Effector memory CD4-positive, alpha-beta T cell (primary cell): ENCODE measurements around the gene PDCD5.
A peak's percentile ranks its signal among the peaks of the same experiment; 100 is the strongest.
"Not testable (repeated sequence)": the region's sequence is repeated elsewhere in the genome, so short reads cannot be mapped to it uniquely, and the experiment has no call there.

Experiments
- DNase-seq, 3 donors: peaks; one replicate each; pipeline ENCODE4 v3.0.0-alpha.2; 2020
- H3K27ac ChIP-seq: 2 replicates; pipeline ENCODE4 v1.7.0; 2013; ENCODE audit warnings: mild to moderate bottlenecking, low read length, moderate library complexity; ENCODE audit not compliant: insufficient read depth, poor library complexity, severe bottlenecking
- H3K27me3 ChIP-seq: replicated peaks from 2 replicates; pipeline ENCODE4 v1.7.0; 2013; ENCODE audit warnings: mild to moderate bottlenecking, low read length; ENCODE audit not compliant: insufficient read depth, control insufficient read depth, poor library complexity, severe bottlenecking
- H3K36me3 ChIP-seq: 2 replicates; pipeline ENCODE4 v1.7.0; 2013; ENCODE audit warnings: mild to moderate bottlenecking, low read length, moderate library complexity; ENCODE audit not compliant: control insufficient read depth, insufficient read depth
- H3K4me1 ChIP-seq: 2 replicates; pipeline ENCODE4 v1.7.0; 2013; ENCODE audit warnings: low read length, mild to moderate bottlenecking; ENCODE audit not compliant: control insufficient read depth, insufficient read depth, poor library complexity, severe bottlenecking
- H3K4me3 ChIP-seq: 2 replicates; pipeline ENCODE4 v1.7.0; 2013; ENCODE audit warnings: low read length, low read depth, mild to moderate bottlenecking; ENCODE audit not compliant: insufficient read depth, poor library complexity, severe bottlenecking
- H3K9me3 ChIP-seq: 2 replicates; pipeline ENCODE4 v1.7.0; 2013; ENCODE audit warnings: mild to moderate bottlenecking, low read length, moderate library complexity; ENCODE audit not compliant: control insufficient read depth

The PDCD5 gene

DNA sequence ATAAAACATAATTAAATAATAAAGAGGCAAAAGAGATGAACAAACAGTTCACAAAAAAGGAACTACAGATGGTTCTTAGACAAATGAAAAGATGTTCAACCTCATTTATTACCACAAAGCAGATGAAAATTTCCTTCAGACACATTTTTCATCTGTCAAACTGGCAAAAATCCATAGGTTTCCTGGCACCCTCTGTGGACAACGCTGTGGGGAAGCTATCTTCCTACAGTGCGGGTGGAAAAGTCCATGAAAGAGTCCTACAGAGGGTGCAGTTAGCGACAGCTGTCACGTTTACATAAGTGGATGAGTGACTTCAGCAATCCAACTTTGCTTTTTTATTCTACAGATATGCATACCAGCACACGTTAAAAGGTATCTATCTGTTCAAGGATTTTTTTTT is 30.3 kb upstream of the PDCD5 start:
- no peak for DNase-seq
- Histone ChIP-seq H3K4me3 (no peak overlapping the region), H3K27ac (no peak overlapping the region), H3K4me1 (no peaks in the 10 kb centered on the region), H3K9me3 (no peaks in the 10 kb centered on the region), H3K27me3 (no peaks in the 10 kb centered on the region), H3K36me3 (no peaks in the 10 kb centered on the region)

GRCh38 chr19:32555786-32556185 is 25.2 kb upstream of the PDCD5 start:
- Histone ChIP-seq H3K27me3 (no peaks in the 10 kb centered on the region), H3K27ac (no peak overlapping the region)
- DNase-seq = no peak

GRCh38 chr19:32558607-32559228 is 22.3 kb upstream of the PDCD5 start:
- H3K4me1 ChIP-seq = no peaks in the 10 kb centered on the region

More at GRCh38 chr19:32555786-32556185, 25.2 kb upstream of the PDCD5 start:
- Histone ChIP-seq H3K4me3 (no peak overlapping the region), H3K36me3 (no peaks in the 10 kb centered on the region), H3K4me1 (no peaks in the 10 kb centered on the region), H3K9me3 (no peaks in the 10 kb centered on the region)

GRCh38 chr19:32563761-32564160 is 17.2 kb upstream of the PDCD5 start:
- no peaks in the 10 kb centered on the region for H3K36me3 ChIP-seq

More at GRCh38 chr19:32558607-32559228, 22.3 kb upstream of the PDCD5 start:
- DNase-seq = no peak
- Histone ChIP-seq H3K4me3 (no peak overlapping the region), H3K27ac (no peak overlapping the region), H3K9me3 (no peaks in the 10 kb centered on the region), H3K27me3 (no peaks in the 10 kb centered on the region), H3K36me3 (no peaks in the 10 kb centered on the region)

DNA sequence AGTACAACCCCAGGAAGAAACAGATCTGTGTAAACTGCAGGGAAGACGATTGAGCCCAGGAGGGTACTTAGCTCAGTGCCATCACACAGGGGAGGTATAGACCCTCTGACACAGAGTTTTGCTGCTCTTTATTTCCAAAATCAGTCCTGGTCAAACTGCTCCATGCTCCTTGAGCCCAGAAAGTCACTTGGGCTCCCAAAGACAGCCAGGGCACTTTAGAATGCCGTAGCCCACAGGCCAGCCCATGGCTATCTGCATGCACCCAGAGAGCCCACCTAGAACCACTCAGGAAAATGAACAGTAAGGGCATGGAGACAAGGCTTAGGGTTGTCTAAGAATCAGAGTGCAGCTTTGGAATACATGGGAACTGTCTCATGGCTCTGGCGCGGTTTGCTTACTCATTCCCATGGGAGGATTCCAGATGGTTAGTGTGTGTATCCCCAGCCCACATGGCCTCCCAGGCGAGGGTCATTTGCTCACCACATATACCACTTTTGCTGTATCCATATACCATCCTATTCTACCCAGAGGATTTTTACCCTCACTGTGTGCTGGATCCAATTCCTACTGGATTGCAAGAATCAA is 14.7 kb upstream of the PDCD5 start:
- Histone ChIP-seq H3K4me3 (no peak overlapping the region), H3K27me3 (peaks cover 3% of the 10 kb centered on the region), H3K27ac (no peak overlapping the region), H3K36me3 (no peaks in the 10 kb centered on the region), H3K9me3 (no peaks in the 10 kb centered on the region), H3K4me1 (no peaks in the 10 kb centered on the region)
- no peak for DNase-seq

More at GRCh38 chr19:32563761-32564160, 17.2 kb upstream of the PDCD5 start:
- Histone ChIP-seq H3K27ac (no peak overlapping the region), H3K9me3 (no peaks in the 10 kb centered on the region), H3K4me1 (no peaks in the 10 kb centered on the region), H3K27me3 (peaks cover 3% of the 10 kb centered on the region), H3K4me3 (no peak overlapping the region)
- DNase-seq = no peak

- Histone ChIP-seq H3K27ac (no peak overlapping the region), H3K36me3 (no peaks in the 10 kb centered on the region), H3K4me1 (no peaks in the 10 kb centered on the region), H3K9me3 (no peaks in the 10 kb centered on the region), H3K4me3 (no peak overlapping the region), H3K27me3 (peaks cover 3% of the 10 kb centered on the region)
- DNase-seq = no peak
Observed at GRCh38 chr19:32567486-32567885, 13.5 kb upstream of the PDCD5 start.

- Histone ChIP-seq H3K27me3 (peaks cover 3% of the 10 kb centered on the region), H3K4me3 (no peak overlapping the region), H3K4me1 (peaks cover 2% of the 10 kb centered on the region), H3K27ac (no peak overlapping the region), H3K9me3 (no peaks in the 10 kb centered on the region), H3K36me3 (no peaks in the 10 kb centered on the region)
- peak; percentile 23 to 29 (median 26) for DNase-seq
Observed at GRCh38 chr19:32570081-32570785, 10.8 kb upstream of the PDCD5 start.

DNA sequence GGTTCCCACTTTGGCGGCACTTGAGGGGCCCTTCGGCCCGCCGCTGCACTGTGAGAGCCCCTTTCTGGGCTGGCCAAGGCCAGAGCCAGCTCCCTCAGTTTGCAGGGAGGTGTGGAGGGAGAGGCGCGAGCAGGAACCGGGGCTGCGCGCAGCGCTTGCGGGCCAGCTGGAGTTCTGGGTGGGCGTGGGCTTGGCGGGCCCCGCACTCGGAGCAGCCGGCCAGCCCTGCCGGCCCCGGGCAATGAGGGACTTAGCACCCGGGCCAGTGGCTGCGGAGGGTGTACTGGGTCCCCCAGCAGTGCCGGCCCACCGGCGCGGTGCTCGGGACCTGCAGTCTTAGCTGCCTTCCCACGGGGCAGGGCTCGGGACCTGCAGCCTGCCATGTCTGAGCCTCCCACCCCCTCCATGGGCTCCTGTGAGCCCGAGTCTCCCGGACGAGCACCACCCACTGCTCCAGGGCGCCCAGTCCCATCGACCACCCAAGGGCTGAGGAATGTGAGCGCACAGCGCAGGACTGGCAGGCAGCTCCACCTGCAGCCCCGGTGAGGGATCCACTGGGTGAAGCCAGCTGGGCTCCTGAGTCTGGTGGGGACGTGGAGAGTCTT is 9.4 kb upstream of the PDCD5 start:
- not testable (repeated sequence) for H3K36me3 ChIP-seq, H3K4me3 ChIP-seq, H3K9me3 ChIP-seq, H3K4me1 ChIP-seq, DNase-seq, H3K27ac ChIP-seq, H3K27me3 ChIP-seq

DNA sequence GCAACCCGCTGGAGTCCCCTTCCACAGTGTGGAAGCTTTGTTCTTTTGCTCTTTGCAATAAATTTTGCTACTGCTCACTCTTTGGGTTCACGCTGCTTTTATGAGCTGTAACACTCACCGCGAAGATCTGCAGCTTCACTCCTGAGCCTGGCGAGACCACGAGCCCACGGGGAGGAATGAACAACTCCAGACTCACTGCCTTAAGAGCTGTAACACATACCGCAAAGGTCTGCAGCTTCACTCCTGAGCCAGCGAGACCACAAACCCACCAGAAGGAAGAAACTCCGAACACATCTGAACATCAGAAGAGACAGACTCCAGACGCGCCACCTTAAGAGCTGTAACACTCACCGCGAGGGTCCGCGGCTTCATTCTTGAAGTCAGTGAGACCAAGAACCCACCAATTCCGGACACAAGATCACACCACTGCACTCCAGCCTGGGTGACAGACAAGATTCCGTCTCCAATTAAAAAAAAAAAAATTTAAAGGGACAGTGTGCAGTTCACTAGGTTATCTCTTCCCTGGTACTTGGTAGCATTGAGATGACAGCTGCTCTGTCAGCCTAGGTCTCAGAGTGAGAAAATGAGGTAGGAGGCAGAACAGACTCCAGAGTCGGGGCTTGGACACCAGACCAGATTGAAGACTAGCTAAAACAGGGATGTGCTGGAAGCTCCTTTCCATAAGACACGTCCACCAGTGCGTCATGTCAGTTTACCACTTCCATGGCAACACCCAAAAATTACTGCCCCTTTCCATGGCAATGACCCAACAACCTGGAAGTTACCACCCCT is 8.1 kb upstream of the PDCD5 start:
- H3K27me3 ChIP-seq, DNase-seq, H3K36me3 ChIP-seq, H3K9me3 ChIP-seq, H3K4me1 ChIP-seq, H3K27ac ChIP-seq, H3K4me3 ChIP-seq: not testable (repeated sequence)
